GM19397 (cell line): ENCODE measurements around the gene CROCC2.

Experiments used
- ATAC-seq: cut with Tn5 transposase; IDR thresholded peaks from one replicate; pipeline ENCODE4 v1.9.1; 2021; ENCODE audit warnings: mild to moderate bottlenecking, moderate library complexity; ENCODE audit not compliant: unreplicated experiment

Gene CROCC2

DNA sequence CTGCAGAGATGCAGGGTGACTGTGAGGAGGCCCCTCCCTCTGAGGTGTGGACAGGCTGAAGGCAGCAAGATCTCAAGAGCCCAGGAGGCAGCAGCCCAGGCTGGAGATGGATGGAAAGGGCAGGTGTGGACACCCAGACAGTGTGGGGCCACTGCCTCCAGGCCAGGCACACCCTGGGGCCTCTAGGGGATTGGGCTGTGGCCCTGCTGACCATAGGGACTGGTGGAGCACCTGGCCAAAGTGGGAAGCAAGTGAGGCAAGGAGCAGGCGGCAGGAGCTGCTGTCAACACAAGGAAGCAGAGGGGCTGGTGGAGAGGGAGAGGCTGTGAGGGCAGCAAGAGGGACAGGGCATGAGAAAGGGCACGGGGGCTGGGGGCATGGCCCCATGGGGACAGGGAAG lies 103.1 kb downstream of the CROCC2 start:
- ATAC-seq: no peak

DNA sequence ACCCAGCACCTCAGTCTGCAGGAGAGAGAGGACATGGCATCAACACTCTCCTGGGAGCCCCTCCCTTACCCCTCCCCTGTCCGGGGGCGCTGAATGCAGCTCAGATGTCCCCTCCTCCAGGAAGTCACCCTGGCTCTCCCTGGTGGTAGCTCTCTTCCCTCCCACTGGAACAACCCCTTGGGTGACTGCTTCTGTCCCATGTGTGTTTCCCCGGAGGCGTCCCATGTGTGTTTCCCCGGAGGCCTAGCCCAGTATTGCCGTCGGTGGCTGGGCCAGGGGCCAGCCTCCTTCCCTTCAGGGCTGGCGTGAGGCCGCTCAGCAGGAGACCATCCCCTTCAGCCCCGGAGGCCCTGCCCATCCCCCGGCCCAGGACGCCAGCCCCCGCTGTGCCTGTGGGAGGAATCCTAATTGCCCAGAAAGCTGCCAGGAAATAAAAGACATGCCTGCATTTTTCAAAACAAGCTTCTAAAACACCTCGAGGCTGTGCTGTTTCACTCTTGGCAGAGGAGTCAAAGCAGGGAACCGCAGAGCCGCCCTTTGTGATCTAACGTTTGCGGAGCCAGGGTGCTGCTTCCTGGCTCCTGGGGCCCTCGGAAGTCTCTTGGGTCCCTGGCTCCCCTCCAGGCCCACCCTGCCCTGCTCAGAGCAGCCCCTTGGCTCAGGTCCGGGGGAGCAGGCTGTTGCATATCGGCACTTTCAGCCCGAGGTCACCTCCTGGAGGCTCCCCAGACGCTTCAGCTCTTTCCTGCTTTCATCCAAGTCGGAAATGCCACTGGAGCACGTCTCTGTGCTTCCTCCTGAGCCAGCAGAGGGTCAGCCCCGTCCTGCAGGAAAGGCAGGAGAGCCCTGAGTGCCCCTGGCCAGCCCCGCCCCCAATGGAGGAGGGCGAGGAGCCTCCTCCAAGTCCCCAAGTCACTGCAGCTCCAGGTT lies 103.7 kb downstream of the CROCC2 start:
- ATAC-seq: no peak

- ATAC-seq: no peak
Observed at GRCh38 chr2:241010531-241011295, 104.6 kb downstream of the CROCC2 start.

DNA sequence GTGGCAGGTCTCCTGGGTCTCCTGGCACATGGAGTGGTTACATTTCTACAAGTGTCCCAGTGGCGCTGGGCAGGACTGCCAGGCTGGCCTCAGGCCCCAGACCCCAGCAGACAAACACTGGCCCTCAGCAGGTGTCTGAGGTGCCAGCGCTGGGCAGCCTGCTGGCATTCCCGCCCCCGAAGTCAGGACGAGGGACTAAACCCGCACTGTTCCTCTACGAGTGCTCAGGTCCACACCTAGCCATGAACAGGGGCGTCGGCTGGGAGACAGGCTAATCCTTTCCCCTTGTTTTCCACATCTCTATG lies 105.1 kb downstream of the CROCC2 start:
- ATAC-seq: no peak

- no peak for ATAC-seq
Observed at GRCh38 chr2:241011751-241012510, 105.8 kb downstream of the CROCC2 start.

DNA sequence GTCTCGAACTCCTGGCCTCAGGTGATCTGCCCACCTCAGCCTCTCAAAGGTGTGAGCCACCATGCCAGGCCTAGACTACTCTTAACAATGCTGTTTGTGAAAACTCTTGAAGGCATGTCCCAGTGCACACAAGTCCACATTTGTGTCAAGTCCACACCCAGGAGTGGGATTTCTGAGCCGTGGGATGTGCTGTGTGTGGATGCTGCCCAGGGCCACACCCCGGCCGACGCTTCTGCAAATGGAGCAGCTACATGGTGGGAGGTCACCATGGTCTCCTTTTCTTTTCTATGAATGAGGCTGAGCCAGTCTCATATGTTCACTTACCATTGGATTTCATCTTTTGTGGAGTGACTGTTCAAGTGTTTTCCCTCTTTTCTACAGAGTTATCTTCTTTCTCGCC lies 108.1 kb downstream of the CROCC2 start:
- ATAC-seq: no peak

DNA sequence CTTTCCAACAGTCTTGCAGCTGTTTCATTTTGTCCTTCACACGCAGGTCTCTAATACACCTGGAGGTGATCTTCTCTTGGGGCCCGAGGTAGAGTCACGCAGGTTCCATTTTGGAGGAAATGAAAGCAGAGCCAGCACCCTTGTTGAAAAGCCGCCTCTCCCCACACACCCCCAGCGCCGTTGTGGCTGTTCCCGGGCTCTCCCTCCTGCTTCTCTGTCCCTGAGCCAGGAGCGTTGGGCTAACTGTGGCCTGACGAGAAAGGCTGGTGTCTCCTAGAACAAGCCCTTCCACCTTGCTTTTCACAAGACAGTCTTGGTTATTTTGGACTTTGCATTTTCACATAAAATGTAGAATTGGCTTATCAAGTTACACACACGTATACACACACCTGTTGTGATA lies 108.6 kb downstream of the CROCC2 start:
- no peak for ATAC-seq

- no peak for ATAC-seq
Observed at GRCh38 chr2:241015439-241015838, 109.3 kb downstream of the CROCC2 start.

- no peak for ATAC-seq
Observed at GRCh38 chr2:241017228-241017940, 111.2 kb downstream of the CROCC2 start.

GRCh38 chr2:241018051-241018891 lies 112.1 kb downstream of the CROCC2 start:
- ATAC-seq: no peak

- no peak for ATAC-seq
Observed at GRCh38 chr2:241019441-241020139, 113.5 kb downstream of the CROCC2 start.

- ATAC-seq: no peak
Observed at GRCh38 chr2:241020201-241020600, 114.1 kb downstream of the CROCC2 start.

GRCh38 chr2:241020629-241021190 lies 114.6 kb downstream of the CROCC2 start:
- ATAC-seq: no peak

- no peak for ATAC-seq
Observed at GRCh38 chr2:241025639-241026038, 119.5 kb downstream of the CROCC2 start.

GRCh38 chr2:241029599-241030332 lies 123.6 kb downstream of the CROCC2 start:
- ATAC-seq: no peak

GRCh38 chr2:241030333-241030680 lies 124.2 kb downstream of the CROCC2 start:
- ATAC-seq: no peak

- no peak for ATAC-seq
Observed at GRCh38 chr2:241030883-241031282, 124.7 kb downstream of the CROCC2 start.

DNA sequence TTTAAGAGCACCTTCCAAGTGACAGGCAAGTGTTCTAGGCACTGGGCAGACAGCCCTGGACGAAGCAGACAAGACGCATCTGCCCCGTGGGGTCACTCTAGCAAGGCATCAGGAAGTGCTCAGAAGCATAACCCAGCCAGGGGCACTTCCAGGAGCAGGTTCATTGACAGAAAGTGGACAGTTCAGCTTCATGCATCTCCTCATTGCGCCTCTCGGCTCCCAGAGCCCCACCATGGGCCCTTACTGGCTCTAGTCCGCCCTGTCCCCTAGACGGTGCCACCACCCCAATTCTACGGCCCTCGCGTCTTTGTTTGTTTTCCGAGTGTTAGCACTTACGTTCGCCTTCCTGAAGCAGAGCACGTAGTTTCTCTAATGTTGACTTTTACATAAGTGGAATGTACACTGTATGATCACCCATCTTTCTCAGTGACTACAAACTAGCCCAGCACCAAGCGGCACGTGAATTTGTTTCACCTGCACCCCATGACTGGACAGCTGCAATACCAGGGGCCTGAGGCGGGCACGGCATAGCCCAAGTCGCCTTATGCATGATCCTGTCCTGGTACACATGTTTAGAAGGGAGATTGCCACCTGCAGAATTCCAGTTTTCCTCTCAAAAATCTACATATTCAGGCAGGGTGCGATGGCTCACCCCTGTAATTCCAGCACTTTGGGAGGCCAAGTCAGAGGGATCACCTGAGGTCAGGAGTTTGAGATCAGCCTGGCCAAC lies 125.5 kb downstream of the CROCC2 start:
- no peak for ATAC-seq
